Ovary (tissue), 9 donors: Measurements from ENCODE around the gene AP3B1. TPM values are rescaled to one million over a fixed set of nuclear protein-coding genes. Genes with fewer than 3 reads are reported as not detected.

Source experiments
- DNase-seq, 5 donors: peaks; one replicate each; pipeline ENCODE4 v3.0.0-alpha.2; 2019 to 2020
- H3K27ac ChIP-seq, 2 donors: fragments of 200-600 bp; one replicate each; pipeline versions ENCODE4 v1.5.1 to v1.8.0; 2019 to 2022
- H3K27me3 ChIP-seq: fragments of 200-600 bp; one replicate; pipeline ENCODE4 v1.8.0; 2022
- H3K36me3 ChIP-seq: fragments of 200-600 bp; sonication (generic); one replicate; pipeline ENCODE4 v1.5.1; 2019
- H3K4me1 ChIP-seq: one replicate; pipeline ENCODE4 v1.8.1; 2013; ENCODE audit warnings: mild to moderate bottlenecking, moderate library complexity; ENCODE audit not compliant: insufficient read depth
- H3K4me3 ChIP-seq: fragments of 200-600 bp; sonication (generic); one replicate; pipeline ENCODE4 v1.5.1; 2017
- H3K9me3 ChIP-seq, 2 donors: fragments of 200-600 bp in 1 of 2; sonication (generic) in 1 of 2; one replicate each; pipeline versions ENCODE4 v1.5.1 to v1.8.1; 2013 to 2019; ENCODE audit warnings: mild to moderate bottlenecking in 1 of 2, moderate library complexity in 1 of 2
- EP300 ChIP-seq: sonication (generic); formaldehyde crosslinking; IDR thresholded peaks from one replicate; pipeline ENCODE4 v1.6.1; 2017; ENCODE audit warnings: antibody characterized with exemption
- POLR2A ChIP-seq: fragments of 450-650 bp; IDR thresholded peaks from one replicate; pipeline ENCODE4 v1.6.1; 2017; ENCODE audit warnings: antibody characterized with exemption, mild to moderate bottlenecking, moderate library complexity
- WGBS, 3 donors: extraction: QIAGEN DNeasy Blood & Tissue Kit in 1 of 3; methylation state at CpG; one replicate each; pipeline versions ENCODE4 v1.1.5 to v1.1.7; 2013 to 2017; 5-methylcytosine and 5-hydroxymethylcytosine counted together
- intact Hi-C, 4 donors: fragments of 100-400 bp; cut with DNase I; formaldehyde crosslinking; loops; one replicate each; pipeline versions ENCODE4 v1.11.0 to v1.15.1; 2022 to 2023
- polyA plus RNA-seq, 2 donors: library from polyadenylated mRNA; stranded (reverse); fragments of 200-250 nt in 1 of 2; fragments of 350-450 nt in 1 of 2; fragmentation: Illumina TruSeq in 1 of 2; extraction: RNeasy Lipid Tissue Mini Kit (QIAGEN cat#74804) in 1 of 2; gene quantifications; one replicate each; pipeline ENCODE4 v1.2.3, GENCODE V29; 2013 to 2014
- total RNA-seq, 7 donors: library from RNA; depleted of rRNA in 2 of 7; stranded (reverse); fragments of >200 nt in 2 of 7; fragmentation: NEBNext Ultra II Directional in 3 of 7; extraction: Animal tissue kit (Norgen Biotek cat#: 25700) in 3 of 7; gene quantifications; one replicate each; pipeline versions ENCODE4 v1.1.0 to v1.2.4, GENCODE V29; 2016 to 2023
- TF ChIP-seq, protein P1 (sequence below), 3 donors: fragments of 450-650 bp in 2 of 3; fragments of 200-600 bp in 1 of 3; IDR thresholded peaks; one replicate each; pipeline versions ENCODE4 v1.5.1 to v1.8.0; 2016 to 2022; ENCODE audit warnings: antibody characterized with exemption in 3 of 3, mild to moderate bottlenecking in 1 of 3
- donor health status: DM: no; HTN: no; CAD: no; lungs with moderate emphysema.
- donor health status: DM: no; HTN: no; CAD: no.
- donor health status: Bipolar disorder and iron deficiency.
- donor health status: DM: yes; HTN: yes; CAD: no.
- donor health status: DM: no; HTN: no; CAD: no.
- donor health status: DM: yes; HTN: yes; CAD: no.

AP3B1 gene
- total and polyA plus RNA-seq, 9 donors, result 14.5 to 38.8 (median 28.5) TPM

DNA sequence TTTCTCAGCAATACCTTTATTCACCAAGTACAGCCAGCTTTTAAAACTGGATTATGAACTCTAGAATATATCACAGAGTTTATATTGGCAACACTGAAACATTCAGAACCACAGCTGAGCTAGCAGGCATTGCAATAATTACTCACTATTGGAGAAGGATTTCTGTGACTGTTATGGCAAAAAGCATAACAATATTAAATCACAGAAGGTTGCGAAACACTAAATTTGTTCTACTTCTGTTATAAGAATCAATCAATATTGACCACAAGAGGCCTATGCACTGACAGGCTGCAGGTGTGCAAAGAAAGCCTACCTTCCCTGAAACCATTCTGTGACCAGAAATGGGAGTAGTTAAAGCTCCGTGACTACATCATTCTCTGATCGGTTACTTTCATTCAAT is 59.2 kb downstream of the AP3B1 start:
- intact Hi-C loops, result no loop called here
- Histone ChIP-seq H3K36me3 (no peaks in the 10 kb centered on the region), H3K4me1 (peaks cover 5% of the 10 kb centered on the region), H3K27ac (no peak overlapping the region), H3K27me3 (no peaks in the 10 kb centered on the region), H3K9me3 (no peaks in the 10 kb centered on the region), H3K4me3 (no peak overlapping the region)
- WGBS, 3 donors, result 37 to 67% (median 57%) methylated on average over 3 of the region's 3 CpGs
- no peak for DNase-seq
- no peak for TF ChIP-seq EP300
- no peak for TF ChIP-seq POLR2A
- TF ChIP-seq, protein P1, sequence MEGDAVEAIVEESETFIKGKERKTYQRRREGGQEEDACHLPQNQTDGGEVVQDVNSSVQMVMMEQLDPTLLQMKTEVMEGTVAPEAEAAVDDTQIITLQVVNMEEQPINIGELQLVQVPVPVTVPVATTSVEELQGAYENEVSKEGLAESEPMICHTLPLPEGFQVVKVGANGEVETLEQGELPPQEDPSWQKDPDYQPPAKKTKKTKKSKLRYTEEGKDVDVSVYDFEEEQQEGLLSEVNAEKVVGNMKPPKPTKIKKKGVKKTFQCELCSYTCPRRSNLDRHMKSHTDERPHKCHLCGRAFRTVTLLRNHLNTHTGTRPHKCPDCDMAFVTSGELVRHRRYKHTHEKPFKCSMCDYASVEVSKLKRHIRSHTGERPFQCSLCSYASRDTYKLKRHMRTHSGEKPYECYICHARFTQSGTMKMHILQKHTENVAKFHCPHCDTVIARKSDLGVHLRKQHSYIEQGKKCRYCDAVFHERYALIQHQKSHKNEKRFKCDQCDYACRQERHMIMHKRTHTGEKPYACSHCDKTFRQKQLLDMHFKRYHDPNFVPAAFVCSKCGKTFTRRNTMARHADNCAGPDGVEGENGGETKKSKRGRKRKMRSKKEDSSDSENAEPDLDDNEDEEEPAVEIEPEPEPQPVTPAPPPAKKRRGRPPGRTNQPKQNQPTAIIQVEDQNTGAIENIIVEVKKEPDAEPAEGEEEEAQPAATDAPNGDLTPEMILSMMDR (IDR thresholded peaks at IDR 0.05), result no peak

- intact Hi-C loops, result no loop called here
- Histone ChIP-seq H3K4me1 (peaks cover 5% of the 10 kb centered on the region), H3K27ac (no peak overlapping the region), H3K36me3 (no peaks in the 10 kb centered on the region), H3K4me3 (no peak overlapping the region), H3K9me3 (no peaks in the 10 kb centered on the region), H3K27me3 (no peaks in the 10 kb centered on the region)
- TF ChIP-seq EP300 (no peak), POLR2A (no peak)
- TF ChIP-seq, protein P1 (IDR thresholded peaks at IDR 0.05), result no peak
- no peak for DNase-seq
- WGBS, 3 donors, result 94 to 97% (median 97%) methylated on average over 1 of the region's 1 CpG
Observed at GRCh38 chr5:78234804-78235203, 59.7 kb downstream of the AP3B1 start.

- no peak for DNase-seq
- no peak overlapping the region for H3K4me3 ChIP-seq
- H3K4me1 ChIP-seq, result peaks cover 5% of the 10 kb centered on the region
- no peak overlapping the region for H3K27ac ChIP-seq
- no peaks in the 10 kb centered on the region for H3K27me3 ChIP-seq
- 24 to 58% (median 26%) methylated on average over 1 of the region's 1 CpG for WGBS, 3 donors
- TF ChIP-seq, protein P1 (IDR thresholded peaks at IDR 0.05), result no peak
- TF ChIP-seq POLR2A (no peak), EP300 (no peak)
- no peaks in the 10 kb centered on the region for H3K36me3 ChIP-seq
- intact Hi-C loops, result no loop called here
- no peaks in the 10 kb centered on the region for H3K9me3 ChIP-seq
Observed at GRCh38 chr5:78232163-78232562, 62.3 kb downstream of the AP3B1 start.

DNA sequence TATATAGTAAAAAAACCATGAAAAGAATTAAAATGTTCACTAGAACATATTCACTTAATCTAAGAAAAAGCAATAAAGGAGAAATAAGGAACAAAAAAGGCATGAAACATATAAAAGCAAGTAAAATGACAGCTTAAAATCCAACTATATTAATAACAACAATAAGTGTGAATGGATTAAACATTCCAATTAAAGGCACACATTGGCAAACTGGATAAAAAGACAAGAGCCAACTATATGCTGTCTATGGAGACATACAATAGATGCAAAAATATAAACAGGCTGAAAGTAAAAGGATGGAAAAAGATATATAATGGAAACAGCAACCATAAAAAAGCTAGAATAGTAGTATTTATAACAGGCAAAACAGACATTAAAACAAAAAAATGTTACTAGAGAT is 70.1 kb downstream of the AP3B1 start:
- Histone ChIP-seq H3K36me3 (no peaks in the 10 kb centered on the region), H3K27me3 (no peaks in the 10 kb centered on the region), H3K27ac (no peak overlapping the region), H3K4me3 (no peak overlapping the region), H3K4me1 (no peaks in the 10 kb centered on the region), H3K9me3 (peaks cover 0 to 8% of the 10 kb centered on the region in 2 donors)
- no peak for TF ChIP-seq POLR2A
- TF ChIP-seq, protein P1 (IDR thresholded peaks at IDR 0.05), result no peak
- TF ChIP-seq EP300, result no peak
- no peak for DNase-seq
- intact Hi-C loops, result no loop called here

GRCh38 chr5:78221964-78222451 is 72.5 kb downstream of the AP3B1 start:
- intact Hi-C loops, result no loop called here
- no peak overlapping the region for H3K27ac ChIP-seq
- 63 to 81% (median 71%) methylated on average over 2 of the region's 2 CpGs for WGBS, 3 donors
- no peaks in the 10 kb centered on the region for H3K4me1 ChIP-seq
- no peaks in the 10 kb centered on the region for H3K36me3 ChIP-seq
- no peak for DNase-seq
- peaks cover 0 to 8% of the 10 kb centered on the region in 2 donors for H3K9me3 ChIP-seq
- no peak overlapping the region for H3K4me3 ChIP-seq
- no peaks in the 10 kb centered on the region for H3K27me3 ChIP-seq
- TF ChIP-seq, protein P1 (IDR thresholded peaks at IDR 0.05), result no peak
